ENCODE measurements around the gene SPANXN4. TPM values are rescaled to one million over a fixed set of nuclear protein-coding genes. Genes with fewer than 3 reads are reported as not detected.

Gene SPANXN4
- total and polyA plus RNA-seq, 2 of the 4 experiments (the other 2 are of a cell fraction), result not detected

DNA sequence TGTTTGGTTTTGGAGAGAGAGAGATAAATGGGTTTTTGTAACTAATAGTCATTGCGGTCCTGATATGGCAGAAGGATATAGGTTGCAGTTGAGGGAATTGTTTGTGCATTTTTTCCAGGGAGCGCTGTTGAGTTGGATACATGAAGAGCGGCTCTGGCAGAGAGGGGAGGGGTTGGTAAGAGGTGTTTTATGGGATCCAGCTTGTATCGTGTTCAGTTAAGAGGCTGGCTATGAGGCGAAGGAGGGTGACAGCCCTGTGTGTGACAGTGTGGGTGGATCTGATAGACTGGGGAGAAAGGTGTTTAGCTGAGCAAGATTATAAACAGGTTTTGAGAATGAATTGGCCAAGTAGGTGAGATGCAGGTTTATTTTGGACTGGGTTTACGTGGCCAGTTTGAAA, 1.5 kb downstream of the SPANXN4 start:
- in situ Hi-C loops (cut with MboI; ENCODE audit: low sequenced_read_pairs) (no loop called here), dilution Hi-C loops (cut with HindIII; ENCODE audit: low sequenced_read_pairs, unreplicated experiment) (no loop called here), intact Hi-C loops (cut with micrococcal nuclease) (no loop called here)
- no peak overlapping the region for H2AK9ac ChIP-seq (replicated peaks; ENCODE audit: low read depth, low read length, poor library complexity)
- no peak overlapping the region for H3K27ac ChIP-seq (ENCODE audit: insufficient read depth, low read length)
- no peak overlapping the region for H4K5ac ChIP-seq (ENCODE audit: low read depth, low read length)
- H3K9me3 ChIP-seq (ENCODE audit: control insufficient read depth, insufficient read depth, low read length), result peaks cover 4% of the 10 kb centered on the region; the same call in 1 of the 2 replicates
- H3K18ac ChIP-seq (ENCODE audit: low read depth, low read length), result no peak overlapping the region
- no peak overlapping the region for H3K4ac ChIP-seq (ENCODE audit: low read depth, low read length)
- H4K91ac ChIP-seq (ENCODE audit: insufficient read depth, low read depth, low read length), result no peak overlapping the region
- no peaks in the 10 kb centered on the region for H3K36me3 ChIP-seq (ENCODE audit: control insufficient read depth, insufficient read depth, low read length)
- ChIA-PET POLR2A (ENCODE audit: unreplicated experiment) (no interaction called here), CTCF (no interaction called here)
- no peak overlapping the region for H3K14ac ChIP-seq (replicated peaks; ENCODE audit: low read depth, low read length)
- no peak overlapping the region for H4K8ac ChIP-seq (ENCODE audit: low read depth in 2 of 2, low read length in 2 of 2)
- H2AK5ac ChIP-seq (ENCODE audit: low read depth, low read length), result no peak overlapping the region
- H3K79me1 ChIP-seq (ENCODE audit: low read depth in 1 of 2, low read length in 2 of 2), result no peaks in the 10 kb centered on the region
- H2AFZ ChIP-seq (replicated peaks; ENCODE audit: low read length, poor library complexity), result no peak overlapping the region
- no peaks in the 10 kb centered on the region for H3K9me1 ChIP-seq (ENCODE audit: insufficient read depth, low read length)
- H2BK15ac ChIP-seq (ENCODE audit: low read depth, low read length), result no peak overlapping the region
- H4K20me1 ChIP-seq (ENCODE audit: insufficient read depth, low read length), result no peaks in the 10 kb centered on the region
- no peak overlapping the region for H2BK20ac ChIP-seq (ENCODE audit: low read depth, low read length)
- no peak overlapping the region for H3K23ac ChIP-seq (ENCODE audit: low read depth, low read length)
- no TSS peak for BruUV-seq (replicated peaks)
- H3K56ac ChIP-seq (ENCODE audit: extremely low read depth, insufficient read depth, low read length), result no peak overlapping the region
- no peak overlapping the region for H3K4me2 ChIP-seq (ENCODE audit: low read depth, low read length)
- no peak overlapping the region for H3K4me3 ChIP-seq (ENCODE audit: insufficient read depth, low read depth, low read length)
- no peaks in the 10 kb centered on the region for H3K4me1 ChIP-seq (ENCODE audit: control insufficient read depth, insufficient read depth, low read length)
- WGBS, 2 experiments (ENCODE audit: extremely low coverage in 2 of 2, insufficient read length in 1 of 2), result 45% methylated on average over 5 of the region's 6 CpGs; no CpG with 5 or more reads in 1 of the 2 experiments
- no peak overlapping the region for H2BK5ac ChIP-seq (ENCODE audit: low read depth, low read length, poor library complexity, severe bottlenecking)
- ATAC-seq (ENCODE audit: low read depth), result no peak
- H3K9ac ChIP-seq (ENCODE audit: low read depth, low read length), result no peak overlapping the region
- no peak for DNase-seq
- H2BK120ac ChIP-seq (ENCODE audit: low read depth, low read length), result no peak overlapping the region
- H3K27me3 ChIP-seq (ENCODE audit: control insufficient read depth, insufficient read depth, low read length), result no peaks in the 10 kb centered on the region
- TF ChIP-seq RAD21 (IDR thresholded peaks at IDR 0.05; ENCODE audit: low read length) (no peak), RFX5 (IDR thresholded peaks at IDR 0.05; ENCODE audit: low read depth, low read length) (no peak), MAZ (IDR thresholded peaks at IDR 0.05; ENCODE audit: borderline replicate concordance, low read depth, low read length) (no peak), CHD1 (IDR thresholded peaks at IDR 0.05; ENCODE audit: low read depth, low read length) (no peak), MXI1 (IDR thresholded peaks at IDR 0.05; ENCODE audit: borderline replicate concordance, low read depth, low read length) (no peak), RCOR1 (IDR thresholded peaks at IDR 0.05; ENCODE audit: insufficient replicate concordance, low read length) (no peak), POLR2A (IDR thresholded peaks at IDR 0.05; ENCODE audit: low read depth, low read length) (no peak), FOS (IDR thresholded peaks at IDR 0.05; ENCODE audit: low read depth, low read length) (no peak), BHLHE40 (IDR thresholded peaks at IDR 0.05; ENCODE audit: low read depth, low read length) (no peak), SMC3 (IDR thresholded peaks at IDR 0.05; ENCODE audit: low read depth, low read length) (no peak), NFE2L2 (IDR thresholded peaks at IDR 0.05; ENCODE audit: low read depth, low read length) (no peak), CEBPB (IDR thresholded peaks at IDR 0.05; ENCODE audit: low read depth, low read length) (no peak), MAFK (IDR thresholded peaks at IDR 0.05; ENCODE audit: low read depth, low read length) (no peak)
- TF ChIP-seq, protein P1, sequence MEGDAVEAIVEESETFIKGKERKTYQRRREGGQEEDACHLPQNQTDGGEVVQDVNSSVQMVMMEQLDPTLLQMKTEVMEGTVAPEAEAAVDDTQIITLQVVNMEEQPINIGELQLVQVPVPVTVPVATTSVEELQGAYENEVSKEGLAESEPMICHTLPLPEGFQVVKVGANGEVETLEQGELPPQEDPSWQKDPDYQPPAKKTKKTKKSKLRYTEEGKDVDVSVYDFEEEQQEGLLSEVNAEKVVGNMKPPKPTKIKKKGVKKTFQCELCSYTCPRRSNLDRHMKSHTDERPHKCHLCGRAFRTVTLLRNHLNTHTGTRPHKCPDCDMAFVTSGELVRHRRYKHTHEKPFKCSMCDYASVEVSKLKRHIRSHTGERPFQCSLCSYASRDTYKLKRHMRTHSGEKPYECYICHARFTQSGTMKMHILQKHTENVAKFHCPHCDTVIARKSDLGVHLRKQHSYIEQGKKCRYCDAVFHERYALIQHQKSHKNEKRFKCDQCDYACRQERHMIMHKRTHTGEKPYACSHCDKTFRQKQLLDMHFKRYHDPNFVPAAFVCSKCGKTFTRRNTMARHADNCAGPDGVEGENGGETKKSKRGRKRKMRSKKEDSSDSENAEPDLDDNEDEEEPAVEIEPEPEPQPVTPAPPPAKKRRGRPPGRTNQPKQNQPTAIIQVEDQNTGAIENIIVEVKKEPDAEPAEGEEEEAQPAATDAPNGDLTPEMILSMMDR (conservative IDR thresholded peaks at IDR 0.05; ENCODE audit: low read depth, low read length), result no peak
- TF ChIP-seq, protein P2, sequence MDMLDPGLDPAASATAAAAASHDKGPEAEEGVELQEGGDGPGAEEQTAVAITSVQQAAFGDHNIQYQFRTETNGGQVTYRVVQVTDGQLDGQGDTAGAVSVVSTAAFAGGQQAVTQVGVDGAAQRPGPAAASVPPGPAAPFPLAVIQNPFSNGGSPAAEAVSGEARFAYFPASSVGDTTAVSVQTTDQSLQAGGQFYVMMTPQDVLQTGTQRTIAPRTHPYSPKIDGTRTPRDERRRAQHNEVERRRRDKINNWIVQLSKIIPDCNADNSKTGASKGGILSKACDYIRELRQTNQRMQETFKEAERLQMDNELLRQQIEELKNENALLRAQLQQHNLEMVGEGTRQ (IDR thresholded peaks at IDR 0.05; ENCODE audit: low read depth, low read length), result no peak
- TF ChIP-seq, protein P3, sequence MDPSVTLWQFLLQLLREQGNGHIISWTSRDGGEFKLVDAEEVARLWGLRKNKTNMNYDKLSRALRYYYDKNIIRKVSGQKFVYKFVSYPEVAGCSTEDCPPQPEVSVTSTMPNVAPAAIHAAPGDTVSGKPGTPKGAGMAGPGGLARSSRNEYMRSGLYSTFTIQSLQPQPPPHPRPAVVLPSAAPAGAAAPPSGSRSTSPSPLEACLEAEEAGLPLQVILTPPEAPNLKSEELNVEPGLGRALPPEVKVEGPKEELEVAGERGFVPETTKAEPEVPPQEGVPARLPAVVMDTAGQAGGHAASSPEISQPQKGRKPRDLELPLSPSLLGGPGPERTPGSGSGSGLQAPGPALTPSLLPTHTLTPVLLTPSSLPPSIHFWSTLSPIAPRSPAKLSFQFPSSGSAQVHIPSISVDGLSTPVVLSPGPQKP (IDR thresholded peaks at IDR 0.05; ENCODE audit: borderline replicate concordance, low read depth, low read length), result no peak

Data from IMR-90 (cell line).